Spleen (tissue), 11 donors: ENCODE measurements around the gene SPTBN1. TPM values are rescaled to one million over a fixed set of nuclear protein-coding genes. Genes with fewer than 3 reads are reported as not detected.

ENCODE experiments used
- DNase-seq: peaks from one replicate; pipeline ENCODE4 v3.0.0-alpha.2; 2020
- H3K27ac ChIP-seq, 8 donors: fragments of 200-600 bp; sonication (generic) in 7 of 8; 1 replicate in 4 of 8; 2 replicates in 4 of 8; pipeline versions ENCODE4 v1.5.0 to v1.8.0; 2016 to 2021; ENCODE audit warnings: inconsistent platforms in 4 of 8, mild to moderate bottlenecking in 4 of 8, moderate library complexity in 1 of 8
- H3K27me3 ChIP-seq, 7 donors: fragments of 200-600 bp; sonication (generic) in 6 of 7; replicated peaks in 1 of 7; 1 replicate in 4 of 7; 2 replicates in 3 of 7; pipeline versions ENCODE4 v1.5.0 to v1.8.0; 2016 to 2021; ENCODE audit warnings: inconsistent platforms in 3 of 7, mild to moderate bottlenecking in 1 of 7
- H3K36me3 ChIP-seq, 6 donors: fragments of 200-600 bp; sonication (generic) in 5 of 6; 1 replicate in 4 of 6; 2 replicates in 2 of 6; pipeline versions ENCODE4 v1.5.0 to v1.8.0; 2016 to 2021; ENCODE audit warnings: inconsistent platforms in 2 of 6
- H3K4me1 ChIP-seq, 6 donors: fragments of 200-600 bp; sonication (generic) in 5 of 6; 1 replicate in 3 of 6; 2 replicates in 3 of 6; pipeline versions ENCODE4 v1.5.0 to v1.8.0; 2016 to 2021; ENCODE audit warnings: inconsistent platforms in 3 of 6
- H3K4me3 ChIP-seq, 8 donors: fragments of 200-600 bp; sonication (generic) in 7 of 8; 1 replicate in 4 of 8; 2 replicates in 4 of 8; pipeline versions ENCODE4 v1.5.0 to v1.8.0; 2016 to 2021; ENCODE audit warnings: inconsistent platforms in 4 of 8, mild to moderate bottlenecking in 4 of 8, moderate library complexity in 2 of 8
- H3K9me3 ChIP-seq, 8 donors: fragments of 200-600 bp; sonication (generic) in 7 of 8; 1 replicate in 4 of 8; 2 replicates in 4 of 8; pipeline versions ENCODE4 v1.5.0 to v1.8.0; 2016 to 2021; ENCODE audit warnings: inconsistent platforms in 4 of 8
- CTCF ChIP-seq, 11 experiments: fragments of 200-600 bp in 7 of 11; fragments of 450-650 bp in 4 of 11; sonication (generic) in 4 of 11; IDR thresholded peaks in 8 of 11; conservative IDR thresholded peaks in 3 of 11; 1 replicate in 7 of 11; 2 replicates in 4 of 11; pipeline versions ENCODE4 v1.4.0 to v1.8.0; 2016 to 2021; ENCODE audit warnings: antibody characterized with exemption in 11 of 11, inconsistent platforms in 4 of 11, mild to moderate bottlenecking in 1 of 11
- POLR2A ChIP-seq, 3 donors: fragments of 450-650 bp; IDR thresholded peaks; one replicate each; pipeline ENCODE4 v1.5.1; 2017; ENCODE audit warnings: antibody characterized with exemption in 3 of 3, mild to moderate bottlenecking in 1 of 3
- POLR2AphosphoS5 ChIP-seq, 3 donors: sonication (generic); formaldehyde crosslinking; IDR thresholded peaks; one replicate each; pipeline ENCODE4 v1.5.1; 2017; ENCODE audit warnings: antibody characterized with exemption in 3 of 3
- WGBS, 5 donors: extraction: QIAGEN DNeasy Blood & Tissue Kit in 3 of 5; methylation state at CpG; one replicate each; pipeline versions ENCODE4 v1.1.5 to v1.1.7; 2013 to 2018; 5-methylcytosine and 5-hydroxymethylcytosine counted together
- intact Hi-C: fragments of 100-400 bp; cut with DNase I; formaldehyde crosslinking; loops from one replicate; pipeline ENCODE4 v1.15.0; 2023; ENCODE audit warnings: low total_unique reads
- polyA plus RNA-seq, 3 donors: library from polyadenylated mRNA; stranded (reverse); fragments of 200-250 nt; gene quantifications; one replicate each; pipeline ENCODE4 v1.2.1, GENCODE V29; 2013
- total RNA-seq, 7 donors: library from RNA; depleted of rRNA in 3 of 7; stranded (reverse); fragments of >200 nt in 3 of 7; fragmentation: NEBNext Ultra II Directional in 4 of 7; extraction: Animal tissue kit (Norgen Biotek cat#: 25700) in 4 of 7; gene quantifications; one replicate each; pipeline versions ENCODE4 v1.1.0 to v1.2.1, GENCODE V29; 2016 to 2021
- donor health status: healthy with polysubstance abuse.
- donor health status: DM: no; HTN: no; CAD: no; lungs with moderate emphysema.
- donor health status: DM: no; HTN: no; CAD: no.
- donor health status: Bipolar disorder and iron deficiency.
- donor health status: healthy.
- donor health status: DM: no; HTN: no; CAD: no.
- donor health status: DM: yes; HTN: yes; CAD: no.

Gene SPTBN1
- total and polyA plus RNA-seq, 10 donors, result 32.7 to 352 (median 269) TPM

GRCh38 chr2:54667726-54668650, 211.9 kb downstream of the SPTBN1 start:
- peak overlapping the region in 7 of 8 donors; percentile 53 to 84 (median 59) for H3K27ac ChIP-seq
- intact Hi-C loops, result no loop called here
- 93 to 96% (median 94%) methylated on average over 17 of the region's 17 CpGs for WGBS, 5 donors
- no peaks in the 10 kb centered on the region for H3K9me3 ChIP-seq
- peaks cover 8 to 82% (median 46%) of the 10 kb centered on the region in 6 donors for H3K4me1 ChIP-seq
- no peak overlapping the region for H3K4me3 ChIP-seq
- peaks cover 0 to 84% (median 58%) of the 10 kb centered on the region in 6 donors for H3K36me3 ChIP-seq
- no peaks in the 10 kb centered on the region for H3K27me3 ChIP-seq
- DNase-seq, result no peak
- TF ChIP-seq CTCF (IDR thresholded peaks at IDR 0.05 in 8 of 11, conservative IDR thresholded peaks at IDR 0.05 in 3 of 11) (no peak), POLR2AphosphoS5 (IDR thresholded peaks at IDR 0.05) (peak in 1 of 3 donors; percentile 60)

GRCh38 chr2:54668711-54669110, 212.6 kb downstream of the SPTBN1 start:
- WGBS, 5 donors, result 60 to 89% (median 84%) methylated on average over 5 of the region's 5 CpGs
- H3K36me3 ChIP-seq, result peaks cover 0 to 77% (median 52%) of the 10 kb centered on the region in 6 donors
- no peaks in the 10 kb centered on the region for H3K9me3 ChIP-seq
- H3K4me3 ChIP-seq, result no peak overlapping the region
- peak overlapping the region in 6 of 8 donors; percentile 55 to 84 (median 78) for H3K27ac ChIP-seq
- TF ChIP-seq POLR2AphosphoS5 (IDR thresholded peaks at IDR 0.05) (no peak), CTCF (IDR thresholded peaks at IDR 0.05 in 8 of 11, conservative IDR thresholded peaks at IDR 0.05 in 3 of 11) (no peak), POLR2A (IDR thresholded peaks at IDR 0.05) (no peak)
- H3K4me1 ChIP-seq, result peaks cover 14 to 89% (median 53%) of the 10 kb centered on the region in 6 donors
- no peak for DNase-seq
- H3K27me3 ChIP-seq, result no peaks in the 10 kb centered on the region
- intact Hi-C loops, result no loop called here

GRCh38 chr2:54669677-54670484, 213.8 kb downstream of the SPTBN1 start:
- peaks cover 14 to 96% (median 60%) of the 10 kb centered on the region in 6 donors for H3K4me1 ChIP-seq
- WGBS, 5 donors, result 48 to 71% (median 64%) methylated on average over 7 of the region's 7 CpGs
- H3K36me3 ChIP-seq, result peaks cover 0 to 65% (median 44%) of the 10 kb centered on the region in 6 donors
- intact Hi-C loops, result no loop called here
- H3K4me3 ChIP-seq, result no peak overlapping the region
- peak overlapping the region; percentile 42 to 84 (median 69) for H3K27ac ChIP-seq
- no peak for TF ChIP-seq CTCF (IDR thresholded peaks at IDR 0.05 in 8 of 11, conservative IDR thresholded peaks at IDR 0.05 in 3 of 11)
- TF ChIP-seq POLR2AphosphoS5 (IDR thresholded peaks at IDR 0.05), result no peak
- TF ChIP-seq POLR2A (IDR thresholded peaks at IDR 0.05), result no peak
- H3K9me3 ChIP-seq, result no peaks in the 10 kb centered on the region
- DNase-seq, result no peak
- H3K27me3 ChIP-seq, result no peaks in the 10 kb centered on the region
